ENCODE data around the gene SHB. TPM values are rescaled to one million over a fixed set of nuclear protein-coding genes. Genes with fewer than 3 reads are reported as not detected.

Gene SHB
- total and polyA plus RNA-seq, 2 donors (not counting 3 experiments of a cell fraction or from before 2014, with no cell fraction given) = 13.4 to 24.9 TPM

- dilution Hi-C loops (cut with MboI; ENCODE audit: extremely low pct_ligation_motif_present, low sequenced_read_pairs) = no loop called here
- peaks cover 38% of the 10 kb centered on the region for H3K4me1 ChIP-seq (ENCODE audit: control insufficient read depth, extremely low read depth, insufficient read depth, low read length)
Measured at GRCh38 chr9:38031594-38031993, 37.4 kb downstream of the SHB start.

More at GRCh38 chr9:38031594-38031993, 37.4 kb downstream of the SHB start:
- Histone ChIP-seq H4K20me1 (replicated peaks; ENCODE audit: control insufficient read depth, extremely low read depth, insufficient read depth, low read length) (no peaks in the 10 kb centered on the region), H3K36me3 (ENCODE audit: control insufficient read depth in 2 of 2, extremely low read depth in 1 of 2, insufficient read depth in 2 of 2, low read length in 2 of 2) (no peaks in the 10 kb centered on the region), H3K9ac (replicated peaks; ENCODE audit: extremely low read depth, insufficient read depth, low read length) (no peak overlapping the region), H3K9me3 (replicated peaks; ENCODE audit: control insufficient read depth, insufficient read depth, low read length) (no peaks in the 10 kb centered on the region), H3K9me1 (replicated peaks; ENCODE audit: control insufficient read depth, extremely low read depth, insufficient read depth, low read length) (no peaks in the 10 kb centered on the region), H2AFZ (ENCODE audit: low read depth, low read length) (no peak overlapping the region), H3K27ac (ENCODE audit: insufficient read depth, low read depth, low read length) (no peak overlapping the region), H3K79me2 (ENCODE audit: control insufficient read depth, insufficient read depth, low read length) (peaks cover 72% of the 10 kb centered on the region), H3K4me2 (ENCODE audit: insufficient read depth, low read length) (no peak overlapping the region), H3K27me3 (ENCODE audit: control insufficient read depth in 2 of 2, insufficient read depth in 2 of 2, low read length in 2 of 2) (no peaks in the 10 kb centered on the region), H3K4me3 (replicated peaks in 1 of 3; ENCODE audit: insufficient read depth in 1 of 3, low read depth in 1 of 3, low read length in 3 of 3) (no peak overlapping the region)
- no TSS peak for BruUV-seq (replicated peaks)
- TF ChIP-seq GATA2 (IDR thresholded peaks at IDR 0.05; ENCODE audit: insufficient read depth, insufficient read length, low read depth, low read length) = no peak
- TF ChIP-seq JUN (IDR thresholded peaks at IDR 0.05; ENCODE audit: borderline replicate concordance, insufficient read depth, insufficient read length, low read depth) = no peak
- TF ChIP-seq, protein P1, sequence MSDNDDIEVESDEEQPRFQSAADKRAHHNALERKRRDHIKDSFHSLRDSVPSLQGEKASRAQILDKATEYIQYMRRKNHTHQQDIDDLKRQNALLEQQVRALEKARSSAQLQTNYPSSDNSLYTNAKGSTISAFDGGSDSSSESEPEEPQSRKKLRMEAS (IDR thresholded peaks at IDR 0.05; ENCODE audit: insufficient read depth, insufficient read length) = no peak
- TF ChIP-seq MYC (IDR thresholded peaks at IDR 0.05; ENCODE audit: low read depth, low read length) = no peak
- TF ChIP-seq POLR2A (IDR thresholded peaks at IDR 0.05; ENCODE audit: low read depth, low read length) = no peak
- no peak for TF ChIP-seq POLR2AphosphoS5 (IDR thresholded peaks at IDR 0.05; ENCODE audit: insufficient read depth, low read depth, low read length)
- no peak for TF ChIP-seq CTCF (IDR thresholded peaks at IDR 0.05; ENCODE audit: extremely low read depth in 1 of 2, insufficient read depth in 1 of 2, low read depth in 1 of 2, low read length in 2 of 2)
- no peak for TF ChIP-seq EZH2 (IDR thresholded peaks at IDR 0.05; ENCODE audit: borderline replicate concordance, low read depth, low read length, severe bottlenecking)
- DNase-seq (ENCODE audit: low read depth, low spot score) (no peak), FAIRE-seq (no peak)
- intact Hi-C loops (cut with micrococcal nuclease) = no loop called here
- CTCF ChIA-PET = interaction anchor here (0.9 to 2.8 kb wide), 3 partner anchors 35 to 118 kb away, joined by 3 to 12 read pairs (median 4); no protein-coding TSS in a partner anchor
- POLR2A ChIA-PET = no interaction called here

Data from endothelial cell of umbilical vein (primary cell).